Measurements from ENCODE around the gene CNTN4. TPM values are rescaled to one million over a fixed set of nuclear protein-coding genes. Genes with fewer than 3 reads are reported as not detected.
A peak's percentile ranks its signal among the peaks of the same experiment; 100 is the strongest.

CNTN4 gene
- total and polyA plus RNA-seq, 2 of the 8 experiments (the other 6 are each of a cell fraction or from before 2014, with no cell fraction given): 0.41 to 2.2 TPM

GRCh38 chr3:2879587-2879986 lies 780.9 kb downstream of the CNTN4 start:
- H3K36me3 ChIP-seq (ENCODE audit: control insufficient read depth in 2 of 4, insufficient read depth in 4 of 4, low read length in 3 of 4): no peaks in the 10 kb centered on the region
- TF ChIP-seq TBP (IDR thresholded peaks at IDR 0.05; ENCODE audit: low read depth, low read length): no peak
- TF ChIP-seq MAFK (IDR thresholded peaks at IDR 0.05; ENCODE audit: low read depth, low read length): peak; percentile 46; the same call in 1 of the 2 replicates
- TF ChIP-seq BACH1 (IDR thresholded peaks at IDR 0.05; ENCODE audit: low read length): peak; percentile 66
- no peak overlapping the region for H4K91ac ChIP-seq (replicated peaks; ENCODE audit: insufficient read length, low read length)
- H2BK120ac ChIP-seq (replicated peaks; ENCODE audit: low read depth, low read length): no peak overlapping the region
- H3K79me2 ChIP-seq (ENCODE audit: control insufficient read depth in 1 of 2, insufficient read depth in 2 of 2, low read length in 2 of 2): no peaks in the 10 kb centered on the region
- no peak overlapping the region for H2AFZ ChIP-seq (ENCODE audit: low read length)
- H3K4me1 ChIP-seq (replicated peaks in 1 of 4; ENCODE audit: control insufficient read depth in 3 of 4, insufficient read depth in 4 of 4, low read length in 3 of 4): no peaks in the 10 kb centered on the region
- no peak overlapping the region for H3K27ac ChIP-seq (ENCODE audit: low read depth, low read length)
- no peak overlapping the region for H2BK5ac ChIP-seq (ENCODE audit: low read depth, low read length)
- no peak overlapping the region for H3K23ac ChIP-seq (ENCODE audit: insufficient read length)
- H2BK12ac ChIP-seq (ENCODE audit: low read depth, low read length): no peak overlapping the region
- H3K18ac ChIP-seq (ENCODE audit: extremely low read depth, low read length): no peak overlapping the region
- no peak overlapping the region for H2BK20ac ChIP-seq (ENCODE audit: low read length)
- no peak overlapping the region for H3K56ac ChIP-seq (replicated peaks; ENCODE audit: insufficient read length, low read depth, low read length)
- no peaks in the 10 kb centered on the region for H3K9me3 ChIP-seq (ENCODE audit: insufficient read depth in 2 of 2, low read depth in 1 of 2, low read length in 1 of 2)
- no peak overlapping the region for H2BK15ac ChIP-seq (ENCODE audit: low read length)
- POLR2A ChIA-PET (ENCODE audit: partially characterized antibody): no interaction called here
- no peak overlapping the region for H3K9ac ChIP-seq (replicated peaks in 1 of 4; ENCODE audit: extremely low read depth in 1 of 4, low read depth in 3 of 4, low read length in 3 of 4)
- CTCF ChIA-PET (ENCODE audit: partially characterized antibody): no interaction called here
- DNase-seq (ENCODE audit: low read depth in 1 of 2, low spot score in 2 of 2) (no peak), FAIRE-seq (no peak)
- H4K20me1 ChIP-seq (replicated peaks in 1 of 2; ENCODE audit: control insufficient read depth in 1 of 2, insufficient read depth in 2 of 2, low read length in 2 of 2): no peaks in the 10 kb centered on the region
- H3K23me2 ChIP-seq (ENCODE audit: low read depth, low read length): no peaks in the 10 kb centered on the region
- no peak overlapping the region for H3K4me3 ChIP-seq (ENCODE audit: extremely low read depth in 1 of 4, insufficient read depth in 2 of 4, low read depth in 3 of 4, low read length in 4 of 4)
- H3K27me3 ChIP-seq (replicated peaks in 1 of 4; ENCODE audit: control insufficient read depth in 3 of 4, extremely low read depth in 1 of 4, insufficient read depth in 3 of 4, low read length in 3 of 4): no peaks in the 10 kb centered on the region
- H4K8ac ChIP-seq (ENCODE audit: extremely low read depth, insufficient read depth, low read length): no peak overlapping the region
- H4K5ac ChIP-seq (ENCODE audit: insufficient read length, low read depth, low read length): no peak overlapping the region
- no peaks in the 10 kb centered on the region for H3K79me1 ChIP-seq (ENCODE audit: low read depth, low read length)
- no peak overlapping the region for H3K14ac ChIP-seq (ENCODE audit: insufficient read length)
- no peak overlapping the region for H3K4me2 ChIP-seq (ENCODE audit: insufficient read depth in 1 of 2, low read depth in 2 of 2, low read length in 2 of 2)
- H3K4ac ChIP-seq (replicated peaks; ENCODE audit: insufficient read length, low read depth, low read length): no peak overlapping the region
- no peak overlapping the region for H2AK5ac ChIP-seq (ENCODE audit: low read depth, low read length)
